ENCODE data around the gene DNM1.

DNA sequence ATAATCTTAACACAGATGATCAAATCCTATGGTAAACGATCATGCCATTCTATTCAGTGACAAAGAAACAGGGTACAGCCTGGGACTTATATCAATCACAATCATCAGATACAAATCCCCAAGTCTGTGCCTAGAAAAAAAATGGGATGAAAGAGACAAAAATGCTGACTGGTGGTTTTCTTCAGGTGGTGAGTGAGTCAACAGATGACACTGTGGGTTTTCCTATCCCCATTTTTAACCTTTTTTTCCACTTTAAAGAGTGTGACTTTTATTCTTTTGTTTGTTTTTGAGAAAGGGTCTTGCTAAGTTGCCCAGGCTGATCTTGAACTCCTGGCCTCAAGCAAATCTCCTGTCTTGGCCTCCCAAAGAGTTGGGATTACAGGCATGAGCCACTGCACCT, 15.0 kb upstream of the DNM1 start:
- TF ChIP-seq, protein P1, sequence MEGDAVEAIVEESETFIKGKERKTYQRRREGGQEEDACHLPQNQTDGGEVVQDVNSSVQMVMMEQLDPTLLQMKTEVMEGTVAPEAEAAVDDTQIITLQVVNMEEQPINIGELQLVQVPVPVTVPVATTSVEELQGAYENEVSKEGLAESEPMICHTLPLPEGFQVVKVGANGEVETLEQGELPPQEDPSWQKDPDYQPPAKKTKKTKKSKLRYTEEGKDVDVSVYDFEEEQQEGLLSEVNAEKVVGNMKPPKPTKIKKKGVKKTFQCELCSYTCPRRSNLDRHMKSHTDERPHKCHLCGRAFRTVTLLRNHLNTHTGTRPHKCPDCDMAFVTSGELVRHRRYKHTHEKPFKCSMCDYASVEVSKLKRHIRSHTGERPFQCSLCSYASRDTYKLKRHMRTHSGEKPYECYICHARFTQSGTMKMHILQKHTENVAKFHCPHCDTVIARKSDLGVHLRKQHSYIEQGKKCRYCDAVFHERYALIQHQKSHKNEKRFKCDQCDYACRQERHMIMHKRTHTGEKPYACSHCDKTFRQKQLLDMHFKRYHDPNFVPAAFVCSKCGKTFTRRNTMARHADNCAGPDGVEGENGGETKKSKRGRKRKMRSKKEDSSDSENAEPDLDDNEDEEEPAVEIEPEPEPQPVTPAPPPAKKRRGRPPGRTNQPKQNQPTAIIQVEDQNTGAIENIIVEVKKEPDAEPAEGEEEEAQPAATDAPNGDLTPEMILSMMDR (IDR thresholded peaks at IDR 0.05; ENCODE audit: low read depth, low read length, missing input control): no peak
- TF ChIP-seq, protein P2, sequence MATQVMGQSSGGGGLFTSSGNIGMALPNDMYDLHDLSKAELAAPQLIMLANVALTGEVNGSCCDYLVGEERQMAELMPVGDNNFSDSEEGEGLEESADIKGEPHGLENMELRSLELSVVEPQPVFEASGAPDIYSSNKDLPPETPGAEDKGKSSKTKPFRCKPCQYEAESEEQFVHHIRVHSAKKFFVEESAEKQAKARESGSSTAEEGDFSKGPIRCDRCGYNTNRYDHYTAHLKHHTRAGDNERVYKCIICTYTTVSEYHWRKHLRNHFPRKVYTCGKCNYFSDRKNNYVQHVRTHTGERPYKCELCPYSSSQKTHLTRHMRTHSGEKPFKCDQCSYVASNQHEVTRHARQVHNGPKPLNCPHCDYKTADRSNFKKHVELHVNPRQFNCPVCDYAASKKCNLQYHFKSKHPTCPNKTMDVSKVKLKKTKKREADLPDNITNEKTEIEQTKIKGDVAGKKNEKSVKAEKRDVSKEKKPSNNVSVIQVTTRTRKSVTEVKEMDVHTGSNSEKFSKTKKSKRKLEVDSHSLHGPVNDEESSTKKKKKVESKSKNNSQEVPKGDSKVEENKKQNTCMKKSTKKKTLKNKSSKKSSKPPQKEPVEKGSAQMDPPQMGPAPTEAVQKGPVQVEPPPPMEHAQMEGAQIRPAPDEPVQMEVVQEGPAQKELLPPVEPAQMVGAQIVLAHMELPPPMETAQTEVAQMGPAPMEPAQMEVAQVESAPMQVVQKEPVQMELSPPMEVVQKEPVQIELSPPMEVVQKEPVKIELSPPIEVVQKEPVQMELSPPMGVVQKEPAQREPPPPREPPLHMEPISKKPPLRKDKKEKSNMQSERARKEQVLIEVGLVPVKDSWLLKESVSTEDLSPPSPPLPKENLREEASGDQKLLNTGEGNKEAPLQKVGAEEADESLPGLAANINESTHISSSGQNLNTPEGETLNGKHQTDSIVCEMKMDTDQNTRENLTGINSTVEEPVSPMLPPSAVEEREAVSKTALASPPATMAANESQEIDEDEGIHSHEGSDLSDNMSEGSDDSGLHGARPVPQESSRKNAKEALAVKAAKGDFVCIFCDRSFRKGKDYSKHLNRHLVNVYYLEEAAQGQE (IDR thresholded peaks at IDR 0.05): no peak
- TF ChIP-seq GABPA (IDR thresholded peaks at IDR 0.05 in 1 of 2, conservative IDR thresholded peaks at IDR 0.05 in 1 of 2): no peak
- no peak for TF ChIP-seq NR2F2 (IDR thresholded peaks at IDR 0.05)
- TF ChIP-seq SP1 (IDR thresholded peaks at IDR 0.05): no peak
- TF ChIP-seq, protein P3, sequence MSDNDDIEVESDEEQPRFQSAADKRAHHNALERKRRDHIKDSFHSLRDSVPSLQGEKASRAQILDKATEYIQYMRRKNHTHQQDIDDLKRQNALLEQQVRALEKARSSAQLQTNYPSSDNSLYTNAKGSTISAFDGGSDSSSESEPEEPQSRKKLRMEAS (IDR thresholded peaks at IDR 0.05): no peak
- no peak for TF ChIP-seq RAD21 (IDR thresholded peaks at IDR 0.05)
- TF ChIP-seq, protein P4, sequence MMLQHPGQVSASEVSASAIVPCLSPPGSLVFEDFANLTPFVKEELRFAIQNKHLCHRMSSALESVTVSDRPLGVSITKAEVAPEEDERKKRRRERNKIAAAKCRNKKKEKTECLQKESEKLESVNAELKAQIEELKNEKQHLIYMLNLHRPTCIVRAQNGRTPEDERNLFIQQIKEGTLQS (IDR thresholded peaks at IDR 0.05): no peak
- no peak for TF ChIP-seq YY1 (IDR thresholded peaks at IDR 0.05)
- TF ChIP-seq TAF1 (conservative IDR thresholded peaks at IDR 0.05): no peak
- TF ChIP-seq FOXA1 (IDR thresholded peaks at IDR 0.05): no peak
- no peak for TF ChIP-seq RXRA (IDR thresholded peaks at IDR 0.05)

Data from liver (tissue), 3 donors.